Measurements from ENCODE around the gene FDXR. TPM values are rescaled to one million over a fixed set of nuclear protein-coding genes. Genes with fewer than 3 reads are reported as not detected.

FDXR gene
- polyA plus RNA-seq, 2 of the 4 experiments (the other 2 are of a cell fraction): 32.5 to 43.3 TPM

DNA sequence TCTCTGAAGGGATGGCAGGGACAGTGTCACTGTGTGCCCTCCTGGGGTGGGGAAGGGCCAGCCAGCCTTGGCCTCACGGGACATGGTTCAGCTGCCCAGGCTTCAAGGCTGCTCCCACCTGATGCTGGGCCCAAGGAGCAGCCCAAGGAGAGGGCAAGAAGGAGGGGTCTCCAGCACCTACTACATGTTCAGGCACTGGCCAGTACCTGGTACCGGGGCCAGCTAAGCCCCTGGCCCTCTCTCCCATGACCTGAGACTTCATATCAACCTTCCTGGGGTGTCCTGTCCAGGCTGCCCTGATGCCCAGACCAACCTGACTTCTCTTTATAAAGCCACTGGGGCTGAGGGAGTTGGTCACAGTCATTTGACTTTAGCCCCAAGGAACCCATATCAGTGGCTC, 49.0 kb upstream of the FDXR start:
- TF ChIP-seq, protein P1, sequence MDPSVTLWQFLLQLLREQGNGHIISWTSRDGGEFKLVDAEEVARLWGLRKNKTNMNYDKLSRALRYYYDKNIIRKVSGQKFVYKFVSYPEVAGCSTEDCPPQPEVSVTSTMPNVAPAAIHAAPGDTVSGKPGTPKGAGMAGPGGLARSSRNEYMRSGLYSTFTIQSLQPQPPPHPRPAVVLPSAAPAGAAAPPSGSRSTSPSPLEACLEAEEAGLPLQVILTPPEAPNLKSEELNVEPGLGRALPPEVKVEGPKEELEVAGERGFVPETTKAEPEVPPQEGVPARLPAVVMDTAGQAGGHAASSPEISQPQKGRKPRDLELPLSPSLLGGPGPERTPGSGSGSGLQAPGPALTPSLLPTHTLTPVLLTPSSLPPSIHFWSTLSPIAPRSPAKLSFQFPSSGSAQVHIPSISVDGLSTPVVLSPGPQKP (IDR thresholded peaks at IDR 0.05; ENCODE audit: low read depth, low read length): no peak
- TF ChIP-seq NPAS2 (CRISPR knock-in tag; IDR thresholded peaks at IDR 0.05; ENCODE audit: borderline replicate concordance): no peak
- TF ChIP-seq HOXA7 (CRISPR knock-in tag; IDR thresholded peaks at IDR 0.05): no peak
- TF ChIP-seq HOXB5 (CRISPR knock-in tag; IDR thresholded peaks at IDR 0.05): no peak
- TF ChIP-seq KDM1A (IDR thresholded peaks at IDR 0.05; ENCODE audit: low read depth): no peak
- TF ChIP-seq, protein P2, sequence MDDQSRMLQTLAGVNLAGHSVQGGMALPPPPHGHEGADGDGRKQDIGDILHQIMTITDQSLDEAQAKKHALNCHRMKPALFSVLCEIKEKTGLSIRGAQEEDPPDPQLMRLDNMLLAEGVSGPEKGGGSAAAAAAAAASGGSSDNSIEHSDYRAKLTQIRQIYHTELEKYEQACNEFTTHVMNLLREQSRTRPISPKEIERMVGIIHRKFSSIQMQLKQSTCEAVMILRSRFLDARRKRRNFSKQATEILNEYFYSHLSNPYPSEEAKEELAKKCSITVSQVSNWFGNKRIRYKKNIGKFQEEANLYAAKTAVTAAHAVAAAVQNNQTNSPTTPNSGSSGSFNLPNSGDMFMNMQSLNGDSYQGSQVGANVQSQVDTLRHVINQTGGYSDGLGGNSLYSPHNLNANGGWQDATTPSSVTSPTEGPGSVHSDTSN (IDR thresholded peaks at IDR 0.05): no peak
- TF ChIP-seq CBX8 (IDR thresholded peaks at IDR 0.05): no peak
- no peak for TF ChIP-seq NFE2L2 (conservative IDR thresholded peaks at IDR 0.05; ENCODE audit: low read length)
- TF ChIP-seq, protein P3, sequence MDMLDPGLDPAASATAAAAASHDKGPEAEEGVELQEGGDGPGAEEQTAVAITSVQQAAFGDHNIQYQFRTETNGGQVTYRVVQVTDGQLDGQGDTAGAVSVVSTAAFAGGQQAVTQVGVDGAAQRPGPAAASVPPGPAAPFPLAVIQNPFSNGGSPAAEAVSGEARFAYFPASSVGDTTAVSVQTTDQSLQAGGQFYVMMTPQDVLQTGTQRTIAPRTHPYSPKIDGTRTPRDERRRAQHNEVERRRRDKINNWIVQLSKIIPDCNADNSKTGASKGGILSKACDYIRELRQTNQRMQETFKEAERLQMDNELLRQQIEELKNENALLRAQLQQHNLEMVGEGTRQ (IDR thresholded peaks at IDR 0.05): no peak
- TF ChIP-seq ZSCAN20 (CRISPR knock-in tag; IDR thresholded peaks at IDR 0.05): no peak
- TF ChIP-seq GATA3 (IDR thresholded peaks at IDR 0.05; ENCODE audit: borderline replicate concordance): no peak
- TF ChIP-seq, protein P4, sequence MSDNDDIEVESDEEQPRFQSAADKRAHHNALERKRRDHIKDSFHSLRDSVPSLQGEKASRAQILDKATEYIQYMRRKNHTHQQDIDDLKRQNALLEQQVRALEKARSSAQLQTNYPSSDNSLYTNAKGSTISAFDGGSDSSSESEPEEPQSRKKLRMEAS (IDR thresholded peaks at IDR 0.05): no peak
- TF ChIP-seq, protein P5, sequence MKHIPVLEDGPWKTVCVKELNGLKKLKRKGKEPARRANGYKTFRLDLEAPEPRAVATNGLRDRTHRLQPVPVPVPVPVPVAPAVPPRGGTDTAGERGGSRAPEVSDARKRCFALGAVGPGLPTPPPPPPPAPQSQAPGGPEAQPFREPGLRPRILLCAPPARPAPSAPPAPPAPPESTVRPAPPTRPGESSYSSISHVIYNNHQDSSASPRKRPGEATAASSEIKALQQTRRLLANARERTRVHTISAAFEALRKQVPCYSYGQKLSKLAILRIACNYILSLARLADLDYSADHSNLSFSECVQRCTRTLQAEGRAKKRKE (CRISPR knock-in tag; IDR thresholded peaks at IDR 0.05; ENCODE audit: low read depth): no peak
- TF ChIP-seq, protein P6, sequence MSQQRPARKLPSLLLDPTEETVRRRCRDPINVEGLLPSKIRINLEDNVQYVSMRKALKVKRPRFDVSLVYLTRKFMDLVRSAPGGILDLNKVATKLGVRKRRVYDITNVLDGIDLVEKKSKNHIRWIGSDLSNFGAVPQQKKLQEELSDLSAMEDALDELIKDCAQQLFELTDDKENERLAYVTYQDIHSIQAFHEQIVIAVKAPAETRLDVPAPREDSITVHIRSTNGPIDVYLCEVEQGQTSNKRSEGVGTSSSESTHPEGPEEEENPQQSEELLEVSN (IDR thresholded peaks at IDR 0.05; ENCODE audit: borderline replicate concordance, low read depth): no peak
- TF ChIP-seq KDM5A (IDR thresholded peaks at IDR 0.05): no peak
- DNase-seq (ENCODE audit: low read depth in 1 of 2, low spot score in 1 of 2): no peak
- no peak for FAIRE-seq
- 100% methylated on average over 2 of the region's 2 CpGs for WGBS (ENCODE audit: missing lambda C conversion rate)
- Histone ChIP-seq H3K4me2 (no peak overlapping the region), H3K4me3 (no peak overlapping the region), H3K27ac (no peak overlapping the region), H3K9me3 (no peaks in the 10 kb centered on the region), H3K4me1 (peaks cover 19% of the 10 kb centered on the region; the same call in 2 of the 3 replicates)
- CTCF ChIA-PET: interaction anchor here (0.6 to 42.0 kb wide), 14 partner anchors 11 to 582 kb away, joined by 3 to 1448 read pairs (median 3); partner anchors contain the start of genes HID1 and OTOP3
- POLR2A ChIA-PET: interaction anchor here (1.4 kb wide), 1 partner anchor 48 kb away, joined by 9 read pairs; the partner anchor contains the start of gene FDXR
- ATAC-seq: no peak

DNA sequence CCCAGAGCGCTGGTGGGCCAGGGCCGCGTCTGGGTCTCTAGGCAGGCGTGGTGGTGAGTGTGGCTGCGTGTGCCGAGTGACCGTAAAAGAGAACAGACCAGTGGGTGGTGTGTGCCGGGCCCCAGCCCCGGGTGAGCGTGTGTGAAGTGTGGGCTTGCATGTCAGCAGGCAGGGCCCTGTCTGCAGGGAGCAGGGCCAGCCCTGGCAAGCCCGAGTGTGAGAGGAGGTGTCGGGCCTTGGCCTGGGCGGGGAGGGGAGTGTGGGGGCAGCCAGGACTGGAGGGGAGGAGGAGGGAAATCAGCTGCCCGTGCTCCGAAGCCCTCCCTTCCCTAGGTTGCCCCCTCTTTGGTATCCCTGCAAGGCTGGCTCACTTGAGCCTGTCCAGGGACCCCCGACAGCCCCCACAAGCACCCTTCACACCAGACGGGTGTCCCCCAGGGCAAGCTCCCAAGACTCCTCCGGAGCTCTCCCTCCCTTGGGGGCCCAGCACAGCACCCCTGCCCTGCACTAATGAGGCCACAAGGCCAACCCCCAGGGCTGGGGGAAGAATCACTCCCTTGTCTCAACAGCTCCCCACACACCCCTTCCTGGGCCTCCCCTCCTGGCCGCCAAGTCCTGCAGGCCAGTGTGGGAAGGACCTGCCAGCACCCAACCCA, 48.4 kb upstream of the FDXR start:
- ChIA-PET POLR2A (interaction anchor here (1.4 kb wide), 1 partner anchor 48 kb away, joined by 9 read pairs; the partner anchor contains the start of gene FDXR), CTCF (interaction anchor here (0.6 to 42.0 kb wide), 16 partner anchors 11 to 193 kb away, joined by 3 to 1448 read pairs (median 3); partner anchors contain the start of genes HID1 and OTOP3)
- ATAC-seq: 0 out of 6 replicates have a peak, but pooled peaks have one; percentile 0 to 2
- no peak for TF ChIP-seq ZNF302 (CRISPR knock-in tag; IDR thresholded peaks at IDR 0.05)
- no peak for TF ChIP-seq EP300 (IDR thresholded peaks at IDR 0.05)
- no peak for TF ChIP-seq PHF8 (IDR thresholded peaks at IDR 0.05; ENCODE audit: borderline replicate concordance, low read depth)
- no peak for TF ChIP-seq EHF (CRISPR knock-in tag; IDR thresholded peaks at IDR 0.05)
- TF ChIP-seq EHMT2 (IDR thresholded peaks at IDR 0.05; ENCODE audit: low read depth): no peak
- TF ChIP-seq, protein P2 (IDR thresholded peaks at IDR 0.05): no peak
- TF ChIP-seq RAD21 (conservative IDR thresholded peaks at IDR 0.05 in 1 of 2, IDR thresholded peaks at IDR 0.05 in 1 of 2): no peak
- TF ChIP-seq, protein P6 (IDR thresholded peaks at IDR 0.05; ENCODE audit: borderline replicate concordance, low read depth): no peak
- TF ChIP-seq TP53 (CRISPR knock-in tag; IDR thresholded peaks at IDR 0.05): no peak
- TF ChIP-seq POLR2A (IDR thresholded peaks at IDR 0.05; ENCODE audit: low read length): no peak
- TF ChIP-seq, protein P7, sequence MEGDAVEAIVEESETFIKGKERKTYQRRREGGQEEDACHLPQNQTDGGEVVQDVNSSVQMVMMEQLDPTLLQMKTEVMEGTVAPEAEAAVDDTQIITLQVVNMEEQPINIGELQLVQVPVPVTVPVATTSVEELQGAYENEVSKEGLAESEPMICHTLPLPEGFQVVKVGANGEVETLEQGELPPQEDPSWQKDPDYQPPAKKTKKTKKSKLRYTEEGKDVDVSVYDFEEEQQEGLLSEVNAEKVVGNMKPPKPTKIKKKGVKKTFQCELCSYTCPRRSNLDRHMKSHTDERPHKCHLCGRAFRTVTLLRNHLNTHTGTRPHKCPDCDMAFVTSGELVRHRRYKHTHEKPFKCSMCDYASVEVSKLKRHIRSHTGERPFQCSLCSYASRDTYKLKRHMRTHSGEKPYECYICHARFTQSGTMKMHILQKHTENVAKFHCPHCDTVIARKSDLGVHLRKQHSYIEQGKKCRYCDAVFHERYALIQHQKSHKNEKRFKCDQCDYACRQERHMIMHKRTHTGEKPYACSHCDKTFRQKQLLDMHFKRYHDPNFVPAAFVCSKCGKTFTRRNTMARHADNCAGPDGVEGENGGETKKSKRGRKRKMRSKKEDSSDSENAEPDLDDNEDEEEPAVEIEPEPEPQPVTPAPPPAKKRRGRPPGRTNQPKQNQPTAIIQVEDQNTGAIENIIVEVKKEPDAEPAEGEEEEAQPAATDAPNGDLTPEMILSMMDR (IDR thresholded peaks at IDR 0.05): no peak
- no peak for TF ChIP-seq HDAC2 (IDR thresholded peaks at IDR 0.05)
- TF ChIP-seq, protein P8, sequence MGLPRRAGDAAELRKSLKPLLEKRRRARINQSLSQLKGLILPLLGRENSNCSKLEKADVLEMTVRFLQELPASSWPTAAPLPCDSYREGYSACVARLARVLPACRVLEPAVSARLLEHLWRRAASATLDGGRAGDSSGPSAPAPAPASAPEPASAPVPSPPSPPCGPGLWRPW (IDR thresholded peaks at IDR 0.05): no peak
- no peak for TF ChIP-seq SREBF2 (IDR thresholded peaks at IDR 0.05)
- TF ChIP-seq ZFP36 (IDR thresholded peaks at IDR 0.05; ENCODE audit: borderline replicate concordance, partially characterized antibody): no peak

More for the DNA sequence above, 48.4 kb upstream of the FDXR start:
- Histone ChIP-seq H3K4me2 (no peak overlapping the region), H3K27ac (no peak overlapping the region), H3K4me3 (no peak overlapping the region), H3K4me1 (peaks cover 19% of the 10 kb centered on the region; the same call in 2 of the 3 replicates), H3K9me3 (no peaks in the 10 kb centered on the region)
- DNase-seq (ENCODE audit: low read depth in 1 of 2, low spot score in 1 of 2) (no peak), FAIRE-seq (no peak)
- 77% methylated on average over 19 of the region's 19 CpGs for WGBS (ENCODE audit: missing lambda C conversion rate)
